Measurements from ENCODE around the gene AQP1.

DNA sequence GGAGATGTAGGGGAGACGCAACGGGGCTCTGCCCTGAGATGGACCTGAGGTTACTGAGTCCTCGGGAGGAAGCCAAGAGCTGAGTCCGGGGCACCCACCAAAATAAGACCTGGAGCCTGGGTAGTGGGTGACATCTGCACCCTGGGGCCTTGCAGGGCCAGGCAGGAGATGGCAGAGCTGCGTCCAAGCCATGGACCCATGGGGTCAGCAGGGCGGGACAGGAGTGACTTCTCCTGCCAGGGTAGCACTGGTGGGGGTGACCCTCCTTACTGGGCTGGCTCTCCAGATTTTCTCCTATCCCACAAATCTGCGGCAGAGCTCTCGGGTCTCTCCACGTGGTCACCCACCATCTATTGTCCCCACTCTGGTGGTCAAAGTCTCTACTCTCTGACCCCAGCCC, 54.2 kb downstream of the AQP1 start:
- TF ChIP-seq MYC (IDR thresholded peaks at IDR 0.05; ENCODE audit: insufficient read depth, insufficient read length, insufficient replicate concordance, low read length, severe bottlenecking), result no peak
- no peak for TF ChIP-seq STAT1 (conservative IDR thresholded peaks at IDR 0.05)
- TF ChIP-seq BHLHE40 (IDR thresholded peaks at IDR 0.05; ENCODE audit: borderline replicate concordance in 1 of 2, low read depth in 2 of 2, low read length in 1 of 2), result no peak
- no peak for TF ChIP-seq CTCF (IDR thresholded peaks at IDR 0.05 in 2 of 3, conservative IDR thresholded peaks at IDR 0.05 in 1 of 3; ENCODE audit: control insufficient read depth in 2 of 3, extremely low read depth in 1 of 3, insufficient read depth in 1 of 3, low read depth in 3 of 3, low read length in 3 of 3)
